ENCODE results near the gene CD300LF.
A peak's percentile ranks its signal among the peaks of the same experiment; 100 is the strongest.

The CD300LF gene

GRCh38 chr17:74679374-74679773, 33.3 kb downstream of the CD300LF start:
- no peak overlapping the region for H2AFZ ChIP-seq
- no peaks in the 10 kb centered on the region for H3K79me2 ChIP-seq
- no peaks in the 10 kb centered on the region for H3K9me3 ChIP-seq (ENCODE audit: control insufficient read depth, low read length)
- H3K9ac ChIP-seq, result no peak overlapping the region
- TF ChIP-seq, protein P1, sequence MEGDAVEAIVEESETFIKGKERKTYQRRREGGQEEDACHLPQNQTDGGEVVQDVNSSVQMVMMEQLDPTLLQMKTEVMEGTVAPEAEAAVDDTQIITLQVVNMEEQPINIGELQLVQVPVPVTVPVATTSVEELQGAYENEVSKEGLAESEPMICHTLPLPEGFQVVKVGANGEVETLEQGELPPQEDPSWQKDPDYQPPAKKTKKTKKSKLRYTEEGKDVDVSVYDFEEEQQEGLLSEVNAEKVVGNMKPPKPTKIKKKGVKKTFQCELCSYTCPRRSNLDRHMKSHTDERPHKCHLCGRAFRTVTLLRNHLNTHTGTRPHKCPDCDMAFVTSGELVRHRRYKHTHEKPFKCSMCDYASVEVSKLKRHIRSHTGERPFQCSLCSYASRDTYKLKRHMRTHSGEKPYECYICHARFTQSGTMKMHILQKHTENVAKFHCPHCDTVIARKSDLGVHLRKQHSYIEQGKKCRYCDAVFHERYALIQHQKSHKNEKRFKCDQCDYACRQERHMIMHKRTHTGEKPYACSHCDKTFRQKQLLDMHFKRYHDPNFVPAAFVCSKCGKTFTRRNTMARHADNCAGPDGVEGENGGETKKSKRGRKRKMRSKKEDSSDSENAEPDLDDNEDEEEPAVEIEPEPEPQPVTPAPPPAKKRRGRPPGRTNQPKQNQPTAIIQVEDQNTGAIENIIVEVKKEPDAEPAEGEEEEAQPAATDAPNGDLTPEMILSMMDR (IDR thresholded peaks at IDR 0.05), result no peak
- no peaks in the 10 kb centered on the region for H3K36me3 ChIP-seq (ENCODE audit: control insufficient read depth, insufficient read depth, low read length)
- no peak overlapping the region for H3K4me3 ChIP-seq (ENCODE audit: low read depth, low read length)
- no peaks in the 10 kb centered on the region for H3K4me1 ChIP-seq
- H3K27me3 ChIP-seq (ENCODE audit: control insufficient read depth, insufficient read depth, low read length), result no peaks in the 10 kb centered on the region
- H3K27ac ChIP-seq, result no peak overlapping the region
- H3K4me2 ChIP-seq (ENCODE audit: low read length), result no peak overlapping the region

- no peaks in the 10 kb centered on the region for H3K79me2 ChIP-seq
- no peaks in the 10 kb centered on the region for H3K4me1 ChIP-seq
- TF ChIP-seq, protein P1 (IDR thresholded peaks at IDR 0.05), result no peak
- no peak overlapping the region for H3K27ac ChIP-seq
- H3K36me3 ChIP-seq (ENCODE audit: control insufficient read depth, insufficient read depth, low read length), result no peaks in the 10 kb centered on the region
- no peak overlapping the region for H3K4me3 ChIP-seq (ENCODE audit: low read depth, low read length)
- no peaks in the 10 kb centered on the region for H3K9me3 ChIP-seq (ENCODE audit: control insufficient read depth, low read length)
- no peak overlapping the region for H2AFZ ChIP-seq
- no peak overlapping the region for H3K4me2 ChIP-seq (ENCODE audit: low read length)
- H3K27me3 ChIP-seq (ENCODE audit: control insufficient read depth, insufficient read depth, low read length), result no peaks in the 10 kb centered on the region
- no peak overlapping the region for H3K9ac ChIP-seq
These were observed 34.2 kb downstream of the CD300LF start for GRCh38 chr17:74678541-74678940.

- Histone ChIP-seq H3K36me3 (ENCODE audit: control insufficient read depth, insufficient read depth, low read length) (no peaks in the 10 kb centered on the region), H3K9ac (no peak overlapping the region), H3K4me2 (ENCODE audit: low read length) (no peak overlapping the region), H3K27me3 (ENCODE audit: control insufficient read depth, insufficient read depth, low read length) (no peaks in the 10 kb centered on the region), H3K4me3 (ENCODE audit: low read depth, low read length) (no peak overlapping the region), H3K4me1 (no peaks in the 10 kb centered on the region), H2AFZ (peak overlapping the region; percentile 11), H3K27ac (no peak overlapping the region), H3K79me2 (no peaks in the 10 kb centered on the region), H3K9me3 (ENCODE audit: control insufficient read depth, low read length) (no peaks in the 10 kb centered on the region)
- TF ChIP-seq, protein P1 (IDR thresholded peaks at IDR 0.05), result no peak
These were observed 34.9 kb downstream of the CD300LF start for GRCh38 chr17:74677558-74678466.

- Histone ChIP-seq H2AFZ (no peak overlapping the region), H3K27me3 (ENCODE audit: control insufficient read depth, insufficient read depth, low read length) (no peaks in the 10 kb centered on the region), H3K36me3 (ENCODE audit: control insufficient read depth, insufficient read depth, low read length) (no peaks in the 10 kb centered on the region), H3K27ac (no peak overlapping the region), H3K4me3 (ENCODE audit: low read depth, low read length) (no peak overlapping the region), H3K79me2 (no peaks in the 10 kb centered on the region), H3K4me2 (ENCODE audit: low read length) (no peak overlapping the region), H3K4me1 (no peaks in the 10 kb centered on the region), H3K9me3 (ENCODE audit: control insufficient read depth, low read length) (no peaks in the 10 kb centered on the region), H3K9ac (no peak overlapping the region)
- TF ChIP-seq, protein P1 (IDR thresholded peaks at IDR 0.05), result no peak
These were observed 41.5 kb downstream of the CD300LF start for GRCh38 chr17:74671031-74671771.

Data from parathyroid adenoma (tissue), 2 donors.